ENCODE measurements around the gene TFCP2L1.

DNA sequence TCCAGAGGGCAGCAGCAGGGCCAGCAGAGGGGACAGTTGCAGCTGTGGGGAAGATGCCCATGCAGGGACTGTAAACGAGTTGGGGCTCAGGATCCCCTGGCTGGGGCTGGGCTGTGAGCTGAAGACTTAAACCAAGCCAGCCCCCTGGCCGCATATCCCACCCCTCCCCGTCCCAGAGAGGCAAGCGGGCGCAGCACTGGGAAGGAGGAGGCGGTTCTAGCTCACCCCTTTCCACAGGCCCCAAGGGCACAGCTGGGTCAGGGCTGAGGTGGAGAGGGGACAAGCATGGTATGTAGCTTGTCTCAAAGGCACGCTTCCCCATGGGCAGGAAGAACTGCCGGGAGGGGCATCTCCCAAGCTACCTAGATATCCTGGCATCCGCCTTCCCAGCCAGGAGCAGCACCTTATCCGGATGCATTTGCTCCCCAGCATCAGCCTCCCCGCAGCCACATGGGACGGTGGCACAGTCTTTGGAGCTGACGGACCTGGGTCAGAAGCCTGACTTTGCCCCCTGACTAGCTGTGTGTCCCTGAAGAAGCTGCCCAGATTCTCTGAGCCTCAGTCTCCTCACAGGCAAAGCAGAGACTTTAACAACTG lies 75.9 kb downstream of the TFCP2L1 start:
- TF ChIP-seq, protein P1, sequence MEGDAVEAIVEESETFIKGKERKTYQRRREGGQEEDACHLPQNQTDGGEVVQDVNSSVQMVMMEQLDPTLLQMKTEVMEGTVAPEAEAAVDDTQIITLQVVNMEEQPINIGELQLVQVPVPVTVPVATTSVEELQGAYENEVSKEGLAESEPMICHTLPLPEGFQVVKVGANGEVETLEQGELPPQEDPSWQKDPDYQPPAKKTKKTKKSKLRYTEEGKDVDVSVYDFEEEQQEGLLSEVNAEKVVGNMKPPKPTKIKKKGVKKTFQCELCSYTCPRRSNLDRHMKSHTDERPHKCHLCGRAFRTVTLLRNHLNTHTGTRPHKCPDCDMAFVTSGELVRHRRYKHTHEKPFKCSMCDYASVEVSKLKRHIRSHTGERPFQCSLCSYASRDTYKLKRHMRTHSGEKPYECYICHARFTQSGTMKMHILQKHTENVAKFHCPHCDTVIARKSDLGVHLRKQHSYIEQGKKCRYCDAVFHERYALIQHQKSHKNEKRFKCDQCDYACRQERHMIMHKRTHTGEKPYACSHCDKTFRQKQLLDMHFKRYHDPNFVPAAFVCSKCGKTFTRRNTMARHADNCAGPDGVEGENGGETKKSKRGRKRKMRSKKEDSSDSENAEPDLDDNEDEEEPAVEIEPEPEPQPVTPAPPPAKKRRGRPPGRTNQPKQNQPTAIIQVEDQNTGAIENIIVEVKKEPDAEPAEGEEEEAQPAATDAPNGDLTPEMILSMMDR (conservative IDR thresholded peaks at IDR 0.05; ENCODE audit: low read depth, low read length) = no peak
- TF ChIP-seq EZH2phosphoT487 (IDR thresholded peaks at IDR 0.05; ENCODE audit: borderline replicate concordance, low read length) (no peak), EZH2 (IDR thresholded peaks at IDR 0.05; ENCODE audit: low read length, unreplicated experiment) (no peak)
